ENCODE results near the gene COL11A1.

The COL11A1 gene

DNA sequence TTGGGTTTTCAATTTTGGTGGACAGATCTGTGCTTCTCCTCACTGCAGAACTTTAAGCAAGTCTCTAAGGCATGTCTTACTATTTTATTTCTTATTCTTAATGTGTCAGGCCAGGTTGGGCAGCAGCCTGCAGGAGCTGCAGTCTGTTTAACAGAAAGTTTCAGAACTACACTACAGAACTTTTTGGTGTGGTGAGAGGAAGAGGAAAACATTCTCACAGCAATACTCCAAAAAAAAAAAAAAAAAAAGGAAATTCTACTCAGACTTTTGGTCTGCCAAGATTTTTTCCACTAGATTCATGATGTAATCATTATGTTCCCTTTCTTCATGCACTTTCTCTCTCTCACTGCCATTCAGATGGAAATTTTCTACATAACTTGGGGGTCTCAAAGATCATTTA, 255.2 kb downstream of the COL11A1 start:
- H3K9me3 ChIP-seq (ENCODE audit: control insufficient read depth, insufficient read depth, low read length): no peaks in the 10 kb centered on the region
- no peaks in the 10 kb centered on the region for H3K36me3 ChIP-seq (ENCODE audit: control insufficient read depth, low read length)
- no peaks in the 10 kb centered on the region for H3F3A ChIP-seq (ENCODE audit: control insufficient read depth, insufficient read depth)
- TF ChIP-seq, protein P1, sequence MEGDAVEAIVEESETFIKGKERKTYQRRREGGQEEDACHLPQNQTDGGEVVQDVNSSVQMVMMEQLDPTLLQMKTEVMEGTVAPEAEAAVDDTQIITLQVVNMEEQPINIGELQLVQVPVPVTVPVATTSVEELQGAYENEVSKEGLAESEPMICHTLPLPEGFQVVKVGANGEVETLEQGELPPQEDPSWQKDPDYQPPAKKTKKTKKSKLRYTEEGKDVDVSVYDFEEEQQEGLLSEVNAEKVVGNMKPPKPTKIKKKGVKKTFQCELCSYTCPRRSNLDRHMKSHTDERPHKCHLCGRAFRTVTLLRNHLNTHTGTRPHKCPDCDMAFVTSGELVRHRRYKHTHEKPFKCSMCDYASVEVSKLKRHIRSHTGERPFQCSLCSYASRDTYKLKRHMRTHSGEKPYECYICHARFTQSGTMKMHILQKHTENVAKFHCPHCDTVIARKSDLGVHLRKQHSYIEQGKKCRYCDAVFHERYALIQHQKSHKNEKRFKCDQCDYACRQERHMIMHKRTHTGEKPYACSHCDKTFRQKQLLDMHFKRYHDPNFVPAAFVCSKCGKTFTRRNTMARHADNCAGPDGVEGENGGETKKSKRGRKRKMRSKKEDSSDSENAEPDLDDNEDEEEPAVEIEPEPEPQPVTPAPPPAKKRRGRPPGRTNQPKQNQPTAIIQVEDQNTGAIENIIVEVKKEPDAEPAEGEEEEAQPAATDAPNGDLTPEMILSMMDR (IDR thresholded peaks at IDR 0.05; ENCODE audit: low read depth, low read length, poor library complexity, severe bottlenecking): no peak
- no peak for TF ChIP-seq EZH2phosphoT487 (IDR thresholded peaks at IDR 0.05; ENCODE audit: borderline replicate concordance, low read length)
- H3K27me3 ChIP-seq (ENCODE audit: control insufficient read depth, low read length): no peaks in the 10 kb centered on the region
- H3K4me3 ChIP-seq (ENCODE audit: low read length): no peak overlapping the region
- no peaks in the 10 kb centered on the region for H4K20me1 ChIP-seq (ENCODE audit: control insufficient read depth, insufficient read depth, low read depth, low read length)
- H3K79me2 ChIP-seq (ENCODE audit: control insufficient read depth, low read length): no peaks in the 10 kb centered on the region
- no peak overlapping the region for H3K4me2 ChIP-seq (ENCODE audit: low read length)
- no peak overlapping the region for H3K27ac ChIP-seq (ENCODE audit: low read depth, low read length)
- H3K9me2 ChIP-seq (replicated peaks; ENCODE audit: control insufficient read depth, low read length): no peaks in the 10 kb centered on the region
- H3K4me1 ChIP-seq (ENCODE audit: control insufficient read depth, low read length): no peaks in the 10 kb centered on the region

DNA sequence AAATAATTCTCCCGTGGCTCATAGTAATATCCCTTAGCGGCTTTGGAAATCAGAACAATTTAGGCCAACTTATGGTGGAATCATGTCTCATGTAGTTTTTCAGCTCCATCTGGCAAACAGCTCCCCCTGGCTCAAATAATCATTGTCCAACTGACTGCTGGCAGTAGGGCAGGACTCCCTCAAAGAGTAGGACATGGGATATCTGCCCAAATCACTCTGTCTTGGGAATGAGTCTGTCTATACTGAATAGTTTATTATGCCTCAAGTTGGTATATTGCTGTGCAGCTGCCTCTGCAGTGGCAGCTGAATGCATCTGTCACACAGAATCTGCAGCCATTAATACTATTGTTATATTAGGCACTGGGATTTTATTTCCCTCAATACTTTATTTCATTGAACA, 255.7 kb downstream of the COL11A1 start:
- no peak overlapping the region for H3K4me3 ChIP-seq (ENCODE audit: low read length)
- H3K27ac ChIP-seq (ENCODE audit: low read depth, low read length): no peak overlapping the region
- no peaks in the 10 kb centered on the region for H3K9me3 ChIP-seq (ENCODE audit: control insufficient read depth, insufficient read depth, low read length)
- H3F3A ChIP-seq (ENCODE audit: control insufficient read depth, insufficient read depth): no peaks in the 10 kb centered on the region
- no peak overlapping the region for H3K4me2 ChIP-seq (ENCODE audit: low read length)
- H3K9me2 ChIP-seq (replicated peaks; ENCODE audit: control insufficient read depth, low read length): no peaks in the 10 kb centered on the region
- H3K4me1 ChIP-seq (ENCODE audit: control insufficient read depth, low read length): no peaks in the 10 kb centered on the region
- H4K20me1 ChIP-seq (ENCODE audit: control insufficient read depth, insufficient read depth, low read depth, low read length): no peaks in the 10 kb centered on the region
- H3K27me3 ChIP-seq (ENCODE audit: control insufficient read depth, low read length): no peaks in the 10 kb centered on the region
- H3K79me2 ChIP-seq (ENCODE audit: control insufficient read depth, low read length): no peaks in the 10 kb centered on the region
- no peaks in the 10 kb centered on the region for H3K36me3 ChIP-seq (ENCODE audit: control insufficient read depth, low read length)
- TF ChIP-seq, protein P1 (IDR thresholded peaks at IDR 0.05; ENCODE audit: low read depth, low read length, poor library complexity, severe bottlenecking): no peak
- no peak for TF ChIP-seq EZH2phosphoT487 (IDR thresholded peaks at IDR 0.05; ENCODE audit: borderline replicate concordance, low read length)

DNA sequence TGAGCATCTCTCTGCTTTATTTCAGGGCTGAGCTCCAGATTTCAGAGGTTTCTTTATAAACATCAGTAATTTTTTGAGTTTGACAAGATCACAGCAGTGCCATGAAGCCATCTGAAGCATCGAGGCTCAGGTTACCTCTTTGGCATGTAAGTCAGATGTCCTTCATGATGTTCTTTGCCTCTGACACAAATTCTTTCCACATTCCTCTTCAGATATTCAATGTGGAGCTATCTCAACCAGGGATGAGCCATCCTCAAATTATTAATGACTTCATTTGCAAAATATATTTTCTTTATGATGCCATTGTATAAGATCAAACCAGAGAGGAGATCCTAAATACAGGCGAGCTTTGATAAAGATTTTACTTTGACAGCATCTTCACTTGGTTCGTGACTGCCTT, 256.7 kb downstream of the COL11A1 start:
- Histone ChIP-seq H3K36me3 (ENCODE audit: control insufficient read depth, low read length) (no peaks in the 10 kb centered on the region), H3K9me3 (ENCODE audit: control insufficient read depth, insufficient read depth, low read length) (no peaks in the 10 kb centered on the region), H4K20me1 (ENCODE audit: control insufficient read depth, insufficient read depth, low read depth, low read length) (no peaks in the 10 kb centered on the region), H3F3A (ENCODE audit: control insufficient read depth, insufficient read depth) (no peaks in the 10 kb centered on the region), H3K27me3 (ENCODE audit: control insufficient read depth, low read length) (no peaks in the 10 kb centered on the region), H3K79me2 (ENCODE audit: control insufficient read depth, low read length) (no peaks in the 10 kb centered on the region), H3K27ac (ENCODE audit: low read depth, low read length) (no peak overlapping the region), H3K9me2 (replicated peaks; ENCODE audit: control insufficient read depth, low read length) (no peaks in the 10 kb centered on the region), H3K4me1 (ENCODE audit: control insufficient read depth, low read length) (no peaks in the 10 kb centered on the region), H3K4me2 (ENCODE audit: low read length) (no peak overlapping the region), H3K4me3 (ENCODE audit: low read length) (no peak overlapping the region)
- no peak for TF ChIP-seq EZH2phosphoT487 (IDR thresholded peaks at IDR 0.05; ENCODE audit: borderline replicate concordance, low read length)
- TF ChIP-seq, protein P1 (IDR thresholded peaks at IDR 0.05; ENCODE audit: low read depth, low read length, poor library complexity, severe bottlenecking): no peak

DNA sequence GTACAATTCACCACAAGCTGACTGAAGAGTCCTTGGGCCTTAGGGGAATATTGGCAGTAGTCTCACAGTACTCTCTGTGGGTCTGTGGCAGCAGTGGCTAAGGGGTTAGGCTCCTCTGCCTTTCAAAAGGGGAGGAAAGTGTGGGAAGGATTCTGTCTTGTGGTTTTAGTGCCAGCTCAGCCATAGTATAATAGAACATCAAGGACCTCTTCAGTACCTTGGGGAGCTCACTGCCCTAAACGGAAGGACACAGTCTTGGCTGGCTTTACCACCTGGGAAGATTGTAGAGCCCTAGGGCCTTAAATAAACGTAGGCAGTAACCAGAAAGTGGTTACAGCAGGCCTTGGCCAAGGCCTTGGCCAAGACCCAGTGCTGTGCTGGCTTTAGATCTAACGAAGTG, 265.7 kb downstream of the COL11A1 start:
- no peaks in the 10 kb centered on the region for H3K9me2 ChIP-seq (replicated peaks; ENCODE audit: control insufficient read depth, low read length)
- TF ChIP-seq, protein P1 (IDR thresholded peaks at IDR 0.05; ENCODE audit: low read depth, low read length, poor library complexity, severe bottlenecking): no peak
- no peak for TF ChIP-seq EZH2phosphoT487 (IDR thresholded peaks at IDR 0.05; ENCODE audit: borderline replicate concordance, low read length)
- no peak overlapping the region for H3K4me2 ChIP-seq (ENCODE audit: low read length)
- H3K4me1 ChIP-seq (ENCODE audit: control insufficient read depth, low read length): no peaks in the 10 kb centered on the region
- no peaks in the 10 kb centered on the region for H3K36me3 ChIP-seq (ENCODE audit: control insufficient read depth, low read length)
- H3K79me2 ChIP-seq (ENCODE audit: control insufficient read depth, low read length): no peaks in the 10 kb centered on the region
- no peaks in the 10 kb centered on the region for H3K27me3 ChIP-seq (ENCODE audit: control insufficient read depth, low read length)
- H4K20me1 ChIP-seq (ENCODE audit: control insufficient read depth, insufficient read depth, low read depth, low read length): no peaks in the 10 kb centered on the region
- H3F3A ChIP-seq (ENCODE audit: control insufficient read depth, insufficient read depth): no peaks in the 10 kb centered on the region
- no peak overlapping the region for H3K27ac ChIP-seq (ENCODE audit: low read depth, low read length)
- H3K4me3 ChIP-seq (ENCODE audit: low read length): no peak overlapping the region
- no peaks in the 10 kb centered on the region for H3K9me3 ChIP-seq (ENCODE audit: control insufficient read depth, insufficient read depth, low read length)

All from DOHH2 (cell line).